Measurements from ENCODE around the gene ADPRHL1.

DNA sequence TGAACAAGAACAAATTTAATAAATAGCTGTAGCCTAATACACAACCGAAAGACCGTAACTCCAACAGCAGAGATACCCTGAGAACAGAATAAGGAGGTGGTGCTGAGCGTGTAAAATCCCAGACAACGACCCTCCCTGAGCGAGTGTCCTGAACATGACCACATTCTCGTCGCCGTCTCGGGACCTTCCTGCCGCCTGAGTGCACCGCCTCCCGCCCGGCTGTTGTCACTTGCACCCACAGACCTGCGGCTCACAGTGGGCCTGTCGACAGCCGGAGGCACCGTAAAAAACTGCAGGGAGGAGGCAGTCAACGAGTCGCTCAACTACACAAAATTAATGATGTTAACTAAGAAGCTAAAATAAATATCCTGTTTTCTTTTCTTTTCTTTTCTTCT is 53.5 kb downstream of the ADPRHL1 start:
- TF ChIP-seq, protein P1, sequence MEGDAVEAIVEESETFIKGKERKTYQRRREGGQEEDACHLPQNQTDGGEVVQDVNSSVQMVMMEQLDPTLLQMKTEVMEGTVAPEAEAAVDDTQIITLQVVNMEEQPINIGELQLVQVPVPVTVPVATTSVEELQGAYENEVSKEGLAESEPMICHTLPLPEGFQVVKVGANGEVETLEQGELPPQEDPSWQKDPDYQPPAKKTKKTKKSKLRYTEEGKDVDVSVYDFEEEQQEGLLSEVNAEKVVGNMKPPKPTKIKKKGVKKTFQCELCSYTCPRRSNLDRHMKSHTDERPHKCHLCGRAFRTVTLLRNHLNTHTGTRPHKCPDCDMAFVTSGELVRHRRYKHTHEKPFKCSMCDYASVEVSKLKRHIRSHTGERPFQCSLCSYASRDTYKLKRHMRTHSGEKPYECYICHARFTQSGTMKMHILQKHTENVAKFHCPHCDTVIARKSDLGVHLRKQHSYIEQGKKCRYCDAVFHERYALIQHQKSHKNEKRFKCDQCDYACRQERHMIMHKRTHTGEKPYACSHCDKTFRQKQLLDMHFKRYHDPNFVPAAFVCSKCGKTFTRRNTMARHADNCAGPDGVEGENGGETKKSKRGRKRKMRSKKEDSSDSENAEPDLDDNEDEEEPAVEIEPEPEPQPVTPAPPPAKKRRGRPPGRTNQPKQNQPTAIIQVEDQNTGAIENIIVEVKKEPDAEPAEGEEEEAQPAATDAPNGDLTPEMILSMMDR (IDR thresholded peaks at IDR 0.05; ENCODE audit: low read depth, low read length, poor library complexity, severe bottlenecking), result no peak
- TF ChIP-seq EZH2phosphoT487 (IDR thresholded peaks at IDR 0.05; ENCODE audit: borderline replicate concordance, low read length), result no peak
